HEK293 (cell line): ENCODE data around the gene GBP1.

Source experiments
- CTCF ChIA-PET: fragments of 350-600 bp; formaldehyde crosslinking; extraction: SDS; loops from one replicate; lab custom pipeline; 2021; ENCODE audit warnings: antibody characterized with exemption; lab: Yijun Ruan, JAX
- POLR2A ChIA-PET: fragments of 300-600 bp; formaldehyde crosslinking; extraction: SDS; loops from one replicate; lab custom pipeline; 2020; ENCODE audit warnings: antibody characterized with exemption, inconsistent platforms; lab: Yijun Ruan, JAX
- H3K27ac ChIP-seq: fragments of 200-500 bp; sonication (Bioruptor generic); 2 replicates; pipeline ENCODE4 v1.5.1; 2014; ENCODE audit warnings: low read depth, low read length, control low read depth, inconsistent platforms; ENCODE audit errors: extremely low read depth
- H3K36me3 ChIP-seq, 2 experiments: fragments of 200-500 bp in 1 of 2; sonication (Bioruptor generic) in 1 of 2; 1 replicate in 1 of 2; 2 replicates in 1 of 2; pipeline ENCODE4 v1.5.1; 2014 to 2017; ENCODE audit warnings: inconsistent platforms in 2 of 2, low read length in 2 of 2; ENCODE audit not compliant: control insufficient read depth in 2 of 2, insufficient read depth in 1 of 2
- H3K4me1 ChIP-seq: fragments of 200-500 bp; sonication (Bioruptor generic); 2 replicates; pipeline ENCODE4 v1.5.1; 2014; ENCODE audit warnings: mild to moderate bottlenecking, low read length, inconsistent platforms; ENCODE audit not compliant: control insufficient read depth, insufficient read depth
- H3K4me3 ChIP-seq: 2 replicates; pipeline ENCODE4 v1.5.1; 2011; ENCODE audit warnings: low read depth, mild to moderate bottlenecking, control low read depth, low read length, moderate library complexity
- H3K9me3 ChIP-seq: fragments of 200-500 bp; sonication (Bioruptor generic); 2 replicates; pipeline ENCODE4 v1.5.1; 2014; ENCODE audit warnings: low read depth, low read length, inconsistent platforms; ENCODE audit not compliant: control insufficient read depth, insufficient read depth
- KLF1 ChIP-seq: fragments of 450-650 bp; formaldehyde crosslinking; IDR thresholded peaks from 2 replicates; pipeline ENCODE4 v1.5.1; 2016; ENCODE audit warnings: missing biosample characterization, missing genetic modification characterization
- MZF1 ChIP-seq: fragments of 450-650 bp; formaldehyde crosslinking; IDR thresholded peaks from 2 replicates; pipeline ENCODE4 v1.5.1; 2017; ENCODE audit warnings: missing biosample characterization, missing genetic modification characterization, borderline replicate concordance
- OSR2 ChIP-seq: fragments of 450-650 bp; formaldehyde crosslinking; IDR thresholded peaks from 2 replicates; pipeline ENCODE4 v1.5.1; 2016; ENCODE audit warnings: missing biosample characterization, missing genetic modification characterization
- REPIN1 ChIP-seq: fragments of 450-650 bp; formaldehyde crosslinking; IDR thresholded peaks from 2 replicates; pipeline ENCODE4 v1.5.1; 2017; ENCODE audit warnings: missing biosample characterization, missing genetic modification characterization, low read depth
- YY2 ChIP-seq: fragments of 450-650 bp; formaldehyde crosslinking; IDR thresholded peaks from 2 replicates; pipeline ENCODE4 v1.5.1; 2016; ENCODE audit warnings: missing biosample characterization, missing genetic modification characterization
- ZBTB48 ChIP-seq: fragments of 450-650 bp; formaldehyde crosslinking; IDR thresholded peaks from 2 replicates; pipeline ENCODE4 v1.5.1; 2016; ENCODE audit warnings: missing biosample characterization, missing genetic modification characterization
- ZFHX2 ChIP-seq: fragments of 450-650 bp; formaldehyde crosslinking; conservative IDR thresholded peaks from 2 replicates; pipeline ENCODE4 v1.5.1; 2016; ENCODE audit warnings: missing biosample characterization, missing genetic modification characterization
- ZNF169 ChIP-seq: fragments of 450-650 bp; formaldehyde crosslinking; IDR thresholded peaks from 2 replicates; pipeline ENCODE4 v1.5.1; 2016; ENCODE audit warnings: missing biosample characterization, missing genetic modification characterization
- ZNF350 ChIP-seq: fragments of 450-650 bp; formaldehyde crosslinking; IDR thresholded peaks from 2 replicates; pipeline ENCODE4 v1.5.0; 2017; ENCODE audit warnings: missing biosample characterization, mild to moderate bottlenecking, missing genetic modification characterization
- ZNF529 ChIP-seq: fragments of 450-650 bp; formaldehyde crosslinking; IDR thresholded peaks from 2 replicates; pipeline ENCODE4 v1.5.1; 2017; ENCODE audit warnings: missing genetic modification characterization, missing biosample characterization; ENCODE audit not compliant: insufficient replicate concordance
- ZNF623 ChIP-seq: fragments of 450-650 bp; formaldehyde crosslinking; IDR thresholded peaks from 2 replicates; pipeline ENCODE4 v1.5.1; 2016; ENCODE audit warnings: missing biosample characterization, missing genetic modification characterization
- ZNF626 ChIP-seq: fragments of 450-650 bp; sonication (Bioruptor Pico); formaldehyde crosslinking; IDR thresholded peaks from 2 replicates; pipeline ENCODE4 v1.5.1; 2018; ENCODE audit warnings: missing biosample characterization, missing genetic modification characterization, inconsistent platforms
- ZNF654 ChIP-seq: fragments of 450-650 bp; formaldehyde crosslinking; IDR thresholded peaks from 2 replicates; pipeline ENCODE4 v1.5.1; 2016; ENCODE audit warnings: low read depth, missing biosample characterization, missing genetic modification characterization
- ZNF776 ChIP-seq: fragments of 450-650 bp; formaldehyde crosslinking; IDR thresholded peaks from 2 replicates; pipeline ENCODE4 v1.5.0; 2017; ENCODE audit warnings: missing biosample characterization, missing genetic modification characterization, borderline replicate concordance
- TF ChIP-seq, protein P1 (sequence below): fragments of 450-650 bp; formaldehyde crosslinking; IDR thresholded peaks from 2 replicates; pipeline ENCODE4 v1.5.1; 2016; ENCODE audit warnings: missing biosample characterization, missing genetic modification characterization
- TF ChIP-seq, protein P2 (sequence below): fragments of 450-650 bp; formaldehyde crosslinking; IDR thresholded peaks from 2 replicates; pipeline ENCODE4 v1.5.1; 2016; ENCODE audit warnings: missing biosample characterization, missing genetic modification characterization
- TF ChIP-seq, protein P3 (sequence below): fragments of 450-650 bp; formaldehyde crosslinking; IDR thresholded peaks from 2 replicates; pipeline ENCODE4 v1.5.1; 2016; ENCODE audit warnings: missing biosample characterization, missing genetic modification characterization
- TF ChIP-seq, protein P4 (sequence below): fragments of 450-650 bp; formaldehyde crosslinking; IDR thresholded peaks from 2 replicates; pipeline ENCODE4 v1.5.1; 2016; ENCODE audit warnings: missing biosample characterization, missing genetic modification characterization

GBP1 gene

DNA sequence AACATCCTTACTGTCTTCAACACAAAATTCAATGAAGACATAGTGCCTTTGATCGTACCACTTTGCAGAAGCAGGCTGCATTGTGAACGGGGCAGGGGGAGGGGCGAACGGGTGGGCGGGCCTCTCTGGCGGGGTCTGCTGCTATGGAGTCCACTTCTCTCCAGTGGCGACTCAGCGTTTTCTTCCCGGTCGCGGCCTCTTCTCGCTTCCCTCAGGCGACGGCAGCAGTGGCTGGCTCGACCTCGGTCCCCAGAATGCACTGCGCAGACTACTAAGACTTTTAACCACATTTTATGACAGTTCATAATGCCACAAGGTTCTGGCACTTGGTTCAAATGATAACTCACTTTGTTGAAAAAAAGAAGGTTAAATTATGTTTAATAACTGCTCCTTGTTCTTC, 39.7 kb upstream of the GBP1 start (continued):
- TF ChIP-seq, protein P1, sequence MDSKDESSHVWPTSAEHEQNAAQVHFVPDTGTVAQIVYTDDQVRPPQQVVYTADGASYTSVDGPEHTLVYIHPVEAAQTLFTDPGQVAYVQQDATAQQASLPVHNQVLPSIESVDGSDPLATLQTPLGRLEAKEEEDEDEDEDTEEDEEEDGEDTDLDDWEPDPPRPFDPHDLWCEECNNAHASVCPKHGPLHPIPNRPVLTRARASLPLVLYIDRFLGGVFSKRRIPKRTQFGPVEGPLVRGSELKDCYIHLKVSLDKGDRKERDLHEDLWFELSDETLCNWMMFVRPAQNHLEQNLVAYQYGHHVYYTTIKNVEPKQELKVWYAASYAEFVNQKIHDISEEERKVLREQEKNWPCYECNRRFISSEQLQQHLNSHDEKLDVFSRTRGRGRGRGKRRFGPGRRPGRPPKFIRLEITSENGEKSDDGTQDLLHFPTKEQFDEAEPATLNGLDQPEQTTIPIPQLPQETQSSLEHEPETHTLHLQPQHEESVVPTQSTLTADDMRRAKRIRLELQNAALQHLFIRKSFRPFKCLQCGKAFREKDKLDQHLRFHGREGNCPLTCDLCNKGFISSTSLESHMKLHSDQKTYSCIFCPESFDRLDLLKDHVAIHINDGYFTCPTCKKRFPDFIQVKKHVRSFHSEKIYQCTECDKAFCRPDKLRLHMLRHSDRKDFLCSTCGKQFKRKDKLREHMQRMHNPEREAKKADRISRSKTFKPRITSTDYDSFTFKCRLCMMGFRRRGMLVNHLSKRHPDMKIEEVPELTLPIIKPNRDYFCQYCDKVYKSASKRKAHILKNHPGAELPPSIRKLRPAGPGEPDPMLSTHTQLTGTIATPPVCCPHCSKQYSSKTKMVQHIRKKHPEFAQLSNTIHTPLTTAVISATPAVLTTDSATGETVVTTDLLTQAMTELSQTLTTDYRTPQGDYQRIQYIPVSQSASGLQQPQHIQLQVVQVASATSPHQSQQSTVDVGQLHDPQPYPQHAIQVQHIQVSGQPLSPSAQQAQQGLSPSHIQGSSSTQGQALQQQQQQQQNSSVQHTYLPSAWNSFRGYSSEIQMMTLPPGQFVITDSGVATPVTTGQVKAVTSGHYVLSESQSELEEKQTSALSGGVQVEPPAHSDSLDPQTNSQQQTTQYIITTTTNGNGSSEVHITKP (tag by site-specific recombination) = no peak
- TF ChIP-seq, protein P2, sequence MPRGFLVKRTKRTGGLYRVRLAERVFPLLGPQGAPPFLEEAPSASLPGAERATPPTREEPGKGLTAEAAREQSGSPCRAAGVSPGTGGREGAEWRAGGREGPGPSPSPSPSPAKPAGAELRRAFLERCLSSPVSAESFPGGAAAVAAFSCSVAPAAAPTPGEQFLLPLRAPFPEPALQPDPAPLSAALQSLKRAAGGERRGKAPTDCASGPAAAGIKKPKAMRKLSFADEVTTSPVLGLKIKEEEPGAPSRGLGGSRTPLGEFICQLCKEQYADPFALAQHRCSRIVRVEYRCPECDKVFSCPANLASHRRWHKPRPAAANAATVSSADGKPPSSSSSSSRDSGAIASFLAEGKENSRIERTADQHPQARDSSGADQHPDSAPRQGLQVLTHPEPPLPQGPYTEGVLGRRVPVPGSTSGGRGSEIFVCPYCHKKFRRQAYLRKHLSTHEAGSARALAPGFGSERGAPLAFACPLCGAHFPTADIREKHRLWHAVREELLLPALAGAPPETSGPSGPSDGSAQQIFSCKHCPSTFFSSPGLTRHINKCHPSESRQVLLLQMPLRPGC = no peak
- no peak for TF ChIP-seq ZNF626 (tag by site-specific recombination)
- TF ChIP-seq ZFHX2 = no peak
- TF ChIP-seq, protein P3, sequence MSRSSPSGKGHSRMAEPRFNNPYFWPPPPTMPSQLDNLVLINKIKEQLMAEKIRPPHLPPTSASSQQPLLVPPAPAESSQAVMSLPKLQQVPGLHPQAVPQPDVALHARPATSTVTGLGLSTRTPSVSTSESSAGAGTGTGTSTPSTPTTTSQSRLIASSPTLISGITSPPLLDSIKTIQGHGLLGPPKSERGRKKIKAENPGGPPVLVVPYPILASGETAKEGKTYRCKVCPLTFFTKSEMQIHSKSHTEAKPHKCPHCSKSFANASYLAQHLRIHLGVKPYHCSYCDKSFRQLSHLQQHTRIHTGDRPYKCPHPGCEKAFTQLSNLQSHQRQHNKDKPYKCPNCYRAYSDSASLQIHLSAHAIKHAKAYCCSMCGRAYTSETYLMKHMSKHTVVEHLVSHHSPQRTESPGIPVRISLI (tag by site-specific recombination) = no peak
- TF ChIP-seq ZNF529 (tag by site-specific recombination) = no peak
- TF ChIP-seq MZF1 = no peak
- TF ChIP-seq, all 188 proteins: peak for 0

DNA sequence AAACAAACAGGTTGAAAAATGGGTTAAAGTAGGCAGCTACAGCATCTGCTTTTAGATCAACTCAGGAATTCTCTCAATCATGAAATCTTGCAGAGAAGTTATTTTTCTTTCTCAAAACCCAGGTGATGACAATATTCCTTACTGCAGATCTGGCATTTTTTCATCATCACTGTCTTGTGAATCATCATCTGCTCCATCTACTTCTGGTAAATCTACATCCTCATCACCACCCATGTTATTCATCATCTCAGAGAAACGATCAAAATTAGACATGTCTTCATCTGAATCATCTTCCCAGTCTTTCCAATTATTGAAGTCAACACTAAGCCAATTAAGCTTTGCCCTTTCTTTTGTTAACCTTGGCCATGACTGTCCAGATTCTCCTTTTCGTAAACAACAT, 39.1 kb upstream of the GBP1 start:
- ChIA-PET POLR2A (no interaction called here), CTCF (no interaction called here)
- H3K9me3 ChIP-seq = no peaks in the 10 kb centered on the region
- no peaks in the 10 kb centered on the region for H3K4me1 ChIP-seq
- H3K27ac ChIP-seq = no peak overlapping the region
- TF ChIP-seq ZNF654 (tag by site-specific recombination) (no peak), KLF1 (tag by site-specific recombination) (no peak), ZNF776 (tag by site-specific recombination) (no peak), YY2 (tag by site-specific recombination) (no peak), REPIN1 (tag by site-specific recombination) (no peak), ZNF169 (tag by site-specific recombination) (no peak), ZNF350 (tag by site-specific recombination) (no peak), ZNF623 (tag by site-specific recombination) (no peak), OSR2 (no peak), ZBTB48 (tag by site-specific recombination) (no peak)
- TF ChIP-seq, protein P4, sequence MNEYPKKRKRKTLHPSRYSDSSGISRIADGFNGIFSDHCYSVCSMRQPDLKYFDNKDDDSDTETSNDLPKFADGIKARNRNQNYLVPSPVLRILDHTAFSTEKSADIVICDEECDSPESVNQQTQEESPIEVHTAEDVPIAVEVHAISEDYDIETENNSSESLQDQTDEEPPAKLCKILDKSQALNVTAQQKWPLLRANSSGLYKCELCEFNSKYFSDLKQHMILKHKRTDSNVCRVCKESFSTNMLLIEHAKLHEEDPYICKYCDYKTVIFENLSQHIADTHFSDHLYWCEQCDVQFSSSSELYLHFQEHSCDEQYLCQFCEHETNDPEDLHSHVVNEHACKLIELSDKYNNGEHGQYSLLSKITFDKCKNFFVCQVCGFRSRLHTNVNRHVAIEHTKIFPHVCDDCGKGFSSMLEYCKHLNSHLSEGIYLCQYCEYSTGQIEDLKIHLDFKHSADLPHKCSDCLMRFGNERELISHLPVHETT (tag by site-specific recombination) = no peak
- TF ChIP-seq, all 188 proteins: peak for 0
- Histone ChIP-seq H3K4me3 (no peak overlapping the region), H3K36me3 (peaks cover 0 to under 1% of the 10 kb centered on the region in 2 experiments; a peak in 1 of 3 replicates)
